K562 (cell line): Measurements from ENCODE around the gene IPO11. TPM values are rescaled to one million over a fixed set of nuclear protein-coding genes. Genes with fewer than 3 reads are reported as not detected.

Source experiments
- ATAC-seq: fragments of 200-7000 bp; cut with Tn5 transposase; 3 replicates; pipeline ENCODE4 v1.9.1; 2020; ENCODE audit warnings: moderate library complexity
- BruUV-seq: library from RNA; stranded (reverse); fragments of 400-500 nt; replicated peaks from 2 replicates; lab custom pipeline; 2021; lab: Mats Ljungman, UMichigan
- CTCF ChIA-PET: fragments of 300-600 bp; formaldehyde crosslinking; extraction: SDS; loops from one replicate; lab custom pipeline; 2021; ENCODE audit warnings: low intra/inter-chr PET ratio; lab: Yijun Ruan, JAX
- POLR2A ChIA-PET: fragments of 300-600, 350-650 bp; sonication (Branson Sonifier 250); formaldehyde crosslinking; extraction: SDS; loops from one replicate; lab custom pipeline; 2021; ENCODE audit warnings: antibody characterized with exemption, inconsistent platforms; lab: Yijun Ruan, JAX
- DNase-seq, 4 experiments: peaks; one replicate each; pipeline versions ENCODE4 v3.0.0 to v3.0.0-alpha.2; 2011 to 2018; ENCODE audit warnings: low spot score in 3 of 4, mixed read lengths in 3 of 4; ENCODE audit errors: extremely low read depth in 1 of 4
- FAIRE-seq: peaks from 2 replicates; lab custom pipeline; 2011; peaks lifted over from hg19 to GRCh38; lab: Jason Lieb, UNC
- H2AFZ ChIP-seq: 2 replicates; pipeline ENCODE4 v1.6.0; 2011; ENCODE audit warnings: low read depth, low read length, control low read depth, inconsistent platforms
- H3K27ac ChIP-seq: fragments of 200-600 bp; 3 replicates; pipeline ENCODE4 v1.8.0; 2011; ENCODE audit warnings: low read depth, mild to moderate bottlenecking, control low read depth, inconsistent platforms, low read length, moderate library complexity, mixed read lengths; ENCODE audit errors: extremely low read depth
- H3K27me3 ChIP-seq, 2 experiments: fragments of 300-600 bp in 1 of 2; 2 replicates in 1 of 2; 3 replicates in 1 of 2; pipeline versions ENCODE4 v1.6.0 to v1.8.0; 2011; ENCODE audit warnings: inconsistent platforms in 2 of 2, low read length in 2 of 2, mild to moderate bottlenecking in 1 of 2, mixed read lengths in 1 of 2, moderate library complexity in 1 of 2; ENCODE audit not compliant: control insufficient read depth in 2 of 2, insufficient read depth in 2 of 2
- H3K36me3 ChIP-seq: fragments of 300-600 bp; 3 replicates; pipeline ENCODE4 v1.8.0; 2011; ENCODE audit warnings: mild to moderate bottlenecking, low read length, inconsistent platforms; ENCODE audit not compliant: control insufficient read depth, insufficient read depth
- H3K4me1 ChIP-seq, 2 experiments: fragments of 200-600 bp in 1 of 2; replicated peaks in 1 of 2; 2 replicates in 1 of 2; 3 replicates in 1 of 2; pipeline versions ENCODE4 v1.5.1 to v1.8.0; 2011; ENCODE audit warnings: inconsistent platforms in 2 of 2, low read length in 2 of 2, mild to moderate bottlenecking in 1 of 2, mixed read lengths in 1 of 2, moderate library complexity in 1 of 2; ENCODE audit not compliant: control insufficient read depth in 2 of 2, insufficient read depth in 2 of 2
- H3K4me2 ChIP-seq: 2 replicates; pipeline ENCODE4 v1.6.1; 2011; ENCODE audit warnings: low read length, control low read depth, inconsistent platforms, mixed read lengths; ENCODE audit not compliant: insufficient read depth
- H3K4me3 ChIP-seq: fragments of 200-600 bp; sonication (generic), shearing (Covaris generic); 2 replicates; pipeline ENCODE4 v1.5.1; 2016; ENCODE audit warnings: control low read depth, inconsistent platforms
- H3K79me2 ChIP-seq: fragments of 200-600 bp; 3 replicates; pipeline ENCODE4 v1.8.0; 2011; ENCODE audit warnings: low read length, inconsistent platforms; ENCODE audit not compliant: control insufficient read depth, insufficient read depth
- H3K9ac ChIP-seq, 2 experiments: 2 replicates each; pipeline versions ENCODE4 v1.6.0 to v1.6.1; 2011; ENCODE audit warnings: low read depth in 2 of 2, low read length in 2 of 2, control low read depth in 1 of 2, inconsistent platforms in 1 of 2, mild to moderate bottlenecking in 1 of 2, mixed read lengths in 1 of 2; ENCODE audit not compliant: insufficient read depth in 1 of 2
- H3K9me1 ChIP-seq: one replicate; pipeline ENCODE4 v1.6.0; 2011; ENCODE audit warnings: inconsistent platforms, mild to moderate bottlenecking, low read length, moderate library complexity; ENCODE audit not compliant: control insufficient read depth, insufficient read depth
- H3K9me3 ChIP-seq: replicated peaks from 2 replicates; pipeline ENCODE4 v1.5.1; 2011; ENCODE audit warnings: low read depth, low read length, inconsistent platforms; ENCODE audit not compliant: control insufficient read depth, insufficient read depth
- H4K20me1 ChIP-seq: replicated peaks from 2 replicates; pipeline ENCODE4 v1.6.1; 2011; ENCODE audit warnings: low read length, inconsistent platforms, mixed read lengths; ENCODE audit not compliant: control insufficient read depth, insufficient read depth
- CBFA2T3 ChIP-seq: fragments of 450-650 bp; IDR thresholded peaks from 2 replicates; pipeline ENCODE4 v1.6.1; 2017
- CEBPB ChIP-seq: fragments of 450-650 bp; IDR thresholded peaks from 2 replicates; pipeline ENCODE4 v1.6.1; 2016; ENCODE audit warnings: missing genetic modification characterization, missing compliant biosample characterization
- FOXJ2 ChIP-seq: fragments of 200-800 bp; sonication (Bioruptor generic); IDR thresholded peaks from 2 replicates; pipeline ENCODE4 v1.6.1; 2016; ENCODE audit warnings: missing genetic modification characterization, missing compliant biosample characterization
- POLR2H ChIP-seq: IDR thresholded peaks from 2 replicates; pipeline ENCODE4 v1.6.1; 2016; ENCODE audit warnings: missing genetic modification characterization, low read depth, mild to moderate bottlenecking, control low read depth, missing compliant biosample characterization, moderate library complexity
- PTBP1 ChIP-seq: fragments of 200-400 bp; formaldehyde crosslinking; IDR thresholded peaks from 2 replicates; pipeline ENCODE4 v1.6.1; 2017; ENCODE audit warnings: low read depth, low read length
- RNF2 ChIP-seq: sonication (generic); IDR thresholded peaks from 2 replicates; pipeline ENCODE4 v1.6.1; 2016
- in situ Hi-C: fragments of 300-500 bp; cut with MboI; formaldehyde crosslinking; loops from 4 replicates; pipeline ENCODE4 v1.15.0; 2018; ENCODE audit warnings: inconsistent platforms, mixed read lengths
- intact Hi-C: fragments of 100-400 bp; cut with micrococcal nuclease; formaldehyde crosslinking; loops from 2 replicates; pipeline ENCODE4 v1.14.2; 2022
- polyA plus RNA-seq, 8 experiments: library from polyadenylated mRNA; depleted of rRNA in 4 of 8; stranded (reverse) in 5 of 8; unstranded in 3 of 8; fragments of >200 nt; fragmentation: Nextera tagmentation in 2 of 8; fragmentation: Illumina TruSeq in 1 of 8; extraction: Ambion mirVana in 2 of 8; extraction: Trizol in 1 of 8; gene quantifications; 2 replicates each; pipeline versions ENCODE4 v1.2.1 to v1.2.3, GENCODE V29; 2011 to 2014; ENCODE audit warnings: inconsistent platforms in 1 of 8, missing spikeins in 1 of 8
- total RNA-seq, 7 experiments: library from RNA; depleted of rRNA in 6 of 7; stranded (reverse); fragments of >200 nt in 6 of 7; fragmentation: Illumina TruSeq in 2 of 7; extraction: Trizol in 2 of 7; gene quantifications; 2 replicates each; pipeline versions ENCODE4 v1.2.1 to v1.2.3, GENCODE V29; 2011 to 2021; ENCODE audit warnings: low replicate concordance in 1 of 7
- TF ChIP-seq, protein P1 (sequence below): fragments of 450-650 bp; formaldehyde crosslinking; IDR thresholded peaks from 2 replicates; pipeline ENCODE4 v1.4.0; 2020; ENCODE audit warnings: mild to moderate bottlenecking, moderate library complexity
- TF ChIP-seq, protein P2 (sequence below), 2 experiments: fragments of 450-650 bp; formaldehyde crosslinking in 1 of 2; IDR thresholded peaks; 2 replicates each; pipeline versions ENCODE4 v1.4.0 to v1.6.1; 2014 to 2020; ENCODE audit warnings: mild to moderate bottlenecking in 2 of 2, borderline replicate concordance in 1 of 2, low read depth in 1 of 2
- TF ChIP-seq, protein P3 (sequence below): IDR thresholded peaks from 2 replicates; pipeline ENCODE4 v1.6.1; 2016; ENCODE audit warnings: missing genetic modification characterization, missing compliant biosample characterization

The IPO11 gene
- total and polyA plus RNA-seq, 9 of the 15 experiments (the other 6 are each of a cell fraction or from before 2014, with no cell fraction given) = 38.7 to 96.0 (median 70.9) TPM

DNA sequence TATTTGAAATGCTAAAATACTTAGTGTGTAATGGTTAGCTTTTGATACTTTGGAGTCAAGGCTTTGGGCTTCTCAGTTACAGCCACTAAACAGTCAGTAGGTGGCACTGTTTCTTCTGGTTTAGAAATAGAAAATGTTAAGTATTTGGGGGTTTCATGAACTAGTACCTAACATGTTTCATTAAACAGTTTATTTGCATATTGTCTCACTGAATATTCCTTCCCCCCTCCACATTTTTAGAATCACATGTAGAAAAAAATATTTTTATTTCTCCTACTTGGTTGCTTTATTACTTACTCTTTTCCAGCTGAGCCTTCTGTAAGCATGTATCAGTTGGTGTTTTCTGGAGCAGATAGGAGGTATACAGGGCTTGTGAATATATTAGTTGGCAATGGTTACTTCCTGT, 48.0 kb downstream of the IPO11 start:
- H3K36me3 ChIP-seq = peaks cover 42% of the 10 kb centered on the region; the same call in 2 of the 3 replicates
- H2AFZ ChIP-seq = no peak overlapping the region
- no peaks in the 10 kb centered on the region for H4K20me1 ChIP-seq
- FAIRE-seq (peak; percentile 77), ATAC-seq (peak; percentile 85), DNase-seq (peak; percentile 24 to 46 (median 30))
- intact Hi-C loops = loop anchor here (1.0 to 5.0 kb wide), 3 partner anchors 128 to 319 kb away; no protein-coding TSS in a partner anchor
- BruUV-seq = no TSS peak
- no peaks in the 10 kb centered on the region for H3K9me3 ChIP-seq
- peaks cover 42% of the 10 kb centered on the region for H3K79me2 ChIP-seq
- in situ Hi-C loops = no loop called here
- H3K4me3 ChIP-seq = no peak overlapping the region
- H3K27ac ChIP-seq = no peak overlapping the region
- CTCF ChIA-PET = interaction anchor here (1.2 to 1.9 kb wide), 3 partner anchors 13 to 318 kb away, joined by 4 to 7 read pairs (median 6); no protein-coding TSS in a partner anchor
- POLR2A ChIA-PET = interaction anchor here (1.2 to 1.5 kb wide), 2 partner anchors 28 to 188 kb away, joined by 3 to 4 read pairs; no protein-coding TSS in a partner anchor
- H3K9ac ChIP-seq = no peak overlapping the region
- no peak overlapping the region for H3K4me2 ChIP-seq
- no peaks in the 10 kb centered on the region for H3K4me1 ChIP-seq
- H3K9me1 ChIP-seq = no peaks in the 10 kb centered on the region
- H3K27me3 ChIP-seq = no peaks in the 10 kb centered on the region
- TF ChIP-seq RNF2 (no peak), FOXJ2 (tag) (no peak), POLR2H (tag) (0 out of 2 replicates have a peak, but pooled peaks have one; percentile 41), CEBPB (tag) (no peak), PTBP1 (no peak), CBFA2T3 (no peak)
- TF ChIP-seq, protein P1, sequence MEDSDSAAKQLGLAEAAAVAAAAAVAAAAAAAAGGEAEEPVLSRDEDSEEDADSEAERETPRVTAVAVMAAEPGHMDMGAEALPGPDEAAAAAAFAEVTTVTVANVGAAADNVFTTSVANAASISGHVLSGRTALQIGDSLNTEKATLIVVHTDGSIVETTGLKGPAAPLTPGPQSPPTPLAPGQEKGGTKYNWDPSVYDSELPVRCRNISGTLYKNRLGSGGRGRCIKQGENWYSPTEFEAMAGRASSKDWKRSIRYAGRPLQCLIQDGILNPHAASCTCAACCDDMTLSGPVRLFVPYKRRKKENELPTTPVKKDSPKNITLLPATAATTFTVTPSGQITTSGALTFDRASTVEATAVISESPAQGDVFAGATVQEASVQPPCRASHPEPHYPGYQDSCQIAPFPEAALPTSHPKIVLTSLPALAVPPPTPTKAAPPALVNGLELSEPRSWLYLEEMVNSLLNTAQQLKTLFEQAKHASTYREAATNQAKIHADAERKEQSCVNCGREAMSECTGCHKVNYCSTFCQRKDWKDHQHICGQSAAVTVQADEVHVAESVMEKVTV = peak; percentile 36; the same call in 1 of the 2 replicates
- TF ChIP-seq, protein P2, sequence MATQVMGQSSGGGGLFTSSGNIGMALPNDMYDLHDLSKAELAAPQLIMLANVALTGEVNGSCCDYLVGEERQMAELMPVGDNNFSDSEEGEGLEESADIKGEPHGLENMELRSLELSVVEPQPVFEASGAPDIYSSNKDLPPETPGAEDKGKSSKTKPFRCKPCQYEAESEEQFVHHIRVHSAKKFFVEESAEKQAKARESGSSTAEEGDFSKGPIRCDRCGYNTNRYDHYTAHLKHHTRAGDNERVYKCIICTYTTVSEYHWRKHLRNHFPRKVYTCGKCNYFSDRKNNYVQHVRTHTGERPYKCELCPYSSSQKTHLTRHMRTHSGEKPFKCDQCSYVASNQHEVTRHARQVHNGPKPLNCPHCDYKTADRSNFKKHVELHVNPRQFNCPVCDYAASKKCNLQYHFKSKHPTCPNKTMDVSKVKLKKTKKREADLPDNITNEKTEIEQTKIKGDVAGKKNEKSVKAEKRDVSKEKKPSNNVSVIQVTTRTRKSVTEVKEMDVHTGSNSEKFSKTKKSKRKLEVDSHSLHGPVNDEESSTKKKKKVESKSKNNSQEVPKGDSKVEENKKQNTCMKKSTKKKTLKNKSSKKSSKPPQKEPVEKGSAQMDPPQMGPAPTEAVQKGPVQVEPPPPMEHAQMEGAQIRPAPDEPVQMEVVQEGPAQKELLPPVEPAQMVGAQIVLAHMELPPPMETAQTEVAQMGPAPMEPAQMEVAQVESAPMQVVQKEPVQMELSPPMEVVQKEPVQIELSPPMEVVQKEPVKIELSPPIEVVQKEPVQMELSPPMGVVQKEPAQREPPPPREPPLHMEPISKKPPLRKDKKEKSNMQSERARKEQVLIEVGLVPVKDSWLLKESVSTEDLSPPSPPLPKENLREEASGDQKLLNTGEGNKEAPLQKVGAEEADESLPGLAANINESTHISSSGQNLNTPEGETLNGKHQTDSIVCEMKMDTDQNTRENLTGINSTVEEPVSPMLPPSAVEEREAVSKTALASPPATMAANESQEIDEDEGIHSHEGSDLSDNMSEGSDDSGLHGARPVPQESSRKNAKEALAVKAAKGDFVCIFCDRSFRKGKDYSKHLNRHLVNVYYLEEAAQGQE (IDR thresholded peaks at IDR 0.05; ENCODE audit: borderline replicate concordance) = peak; percentile 52; the same call in 1 of the 2 replicates
- TF ChIP-seq, protein P2 (CRISPR knock-in tag; IDR thresholded peaks at IDR 0.05; ENCODE audit: low read depth) = no peak
- TF ChIP-seq, protein P3, sequence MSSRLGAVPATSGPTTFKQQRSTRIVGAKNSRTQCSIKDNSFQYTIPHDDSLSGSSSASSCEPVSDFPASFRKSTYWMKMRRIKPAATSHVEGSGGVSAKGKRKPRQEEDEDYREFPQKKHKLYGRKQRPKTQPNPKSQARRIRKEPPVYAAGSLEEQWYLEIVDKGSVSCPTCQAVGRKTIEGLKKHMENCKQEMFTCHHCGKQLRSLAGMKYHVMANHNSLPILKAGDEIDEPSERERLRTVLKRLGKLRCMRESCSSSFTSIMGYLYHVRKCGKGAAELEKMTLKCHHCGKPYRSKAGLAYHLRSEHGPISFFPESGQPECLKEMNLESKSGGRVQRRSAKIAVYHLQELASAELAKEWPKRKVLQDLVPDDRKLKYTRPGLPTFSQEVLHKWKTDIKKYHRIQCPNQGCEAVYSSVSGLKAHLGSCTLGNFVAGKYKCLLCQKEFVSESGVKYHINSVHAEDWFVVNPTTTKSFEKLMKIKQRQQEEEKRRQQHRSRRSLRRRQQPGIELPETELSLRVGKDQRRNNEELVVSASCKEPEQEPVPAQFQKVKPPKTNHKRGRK = 0 out of 2 replicates have a peak, but pooled peaks have one; percentile 19
